Spleen (tissue), 7 donors: ENCODE data around the gene SMAD1.

Source experiments
- POLR2A ChIP-seq, 3 donors: fragments of 450-650 bp; IDR thresholded peaks; one replicate each; pipeline ENCODE4 v1.5.1; 2017; ENCODE audit warnings: antibody characterized with exemption in 3 of 3, mild to moderate bottlenecking in 1 of 3
- TF ChIP-seq, protein P1 (sequence below), 11 experiments: fragments of 200-600 bp in 7 of 11; fragments of 450-650 bp in 4 of 11; sonication (generic) in 4 of 11; IDR thresholded peaks in 8 of 11; conservative IDR thresholded peaks in 3 of 11; 1 replicate in 7 of 11; 2 replicates in 4 of 11; pipeline versions ENCODE4 v1.4.0 to v1.8.0; 2016 to 2021; ENCODE audit warnings: antibody characterized with exemption in 11 of 11, inconsistent platforms in 4 of 11, mild to moderate bottlenecking in 1 of 11
- donor health status: DM: no; HTN: no; CAD: no; lungs with moderate emphysema.
- donor health status: DM: no; HTN: no; CAD: no.
- donor health status: DM: no; HTN: no; CAD: no.

DNA sequence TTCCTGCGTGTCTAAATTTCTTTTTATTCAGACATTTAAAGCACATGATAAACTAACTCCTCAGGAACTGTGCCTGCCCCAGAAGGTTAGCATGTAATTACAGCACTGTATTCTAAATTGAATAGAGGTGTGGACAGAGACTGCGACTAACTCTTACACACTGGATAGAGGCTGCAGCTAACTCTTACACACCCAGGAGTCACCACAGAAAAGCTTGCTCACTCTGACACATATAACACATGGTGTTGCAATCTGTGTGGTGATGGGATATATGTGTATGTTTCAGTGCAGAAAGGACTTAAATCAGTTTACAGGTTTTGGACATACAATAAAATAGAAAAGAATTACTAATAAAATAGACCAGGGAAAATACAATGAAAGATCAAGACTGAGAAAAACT is 41.5 kb downstream of the SMAD1 start:
- TF ChIP-seq POLR2A (IDR thresholded peaks at IDR 0.05): no peak
- TF ChIP-seq, protein P1, sequence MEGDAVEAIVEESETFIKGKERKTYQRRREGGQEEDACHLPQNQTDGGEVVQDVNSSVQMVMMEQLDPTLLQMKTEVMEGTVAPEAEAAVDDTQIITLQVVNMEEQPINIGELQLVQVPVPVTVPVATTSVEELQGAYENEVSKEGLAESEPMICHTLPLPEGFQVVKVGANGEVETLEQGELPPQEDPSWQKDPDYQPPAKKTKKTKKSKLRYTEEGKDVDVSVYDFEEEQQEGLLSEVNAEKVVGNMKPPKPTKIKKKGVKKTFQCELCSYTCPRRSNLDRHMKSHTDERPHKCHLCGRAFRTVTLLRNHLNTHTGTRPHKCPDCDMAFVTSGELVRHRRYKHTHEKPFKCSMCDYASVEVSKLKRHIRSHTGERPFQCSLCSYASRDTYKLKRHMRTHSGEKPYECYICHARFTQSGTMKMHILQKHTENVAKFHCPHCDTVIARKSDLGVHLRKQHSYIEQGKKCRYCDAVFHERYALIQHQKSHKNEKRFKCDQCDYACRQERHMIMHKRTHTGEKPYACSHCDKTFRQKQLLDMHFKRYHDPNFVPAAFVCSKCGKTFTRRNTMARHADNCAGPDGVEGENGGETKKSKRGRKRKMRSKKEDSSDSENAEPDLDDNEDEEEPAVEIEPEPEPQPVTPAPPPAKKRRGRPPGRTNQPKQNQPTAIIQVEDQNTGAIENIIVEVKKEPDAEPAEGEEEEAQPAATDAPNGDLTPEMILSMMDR (IDR thresholded peaks at IDR 0.05 in 8 of 11, conservative IDR thresholded peaks at IDR 0.05 in 3 of 11): no peak
